Measurements from ENCODE around the gene MPG. TPM values are rescaled to one million over a fixed set of nuclear protein-coding genes. Genes with fewer than 3 reads are reported as not detected.
A peak's percentile ranks its signal among the peaks of the same experiment; 100 is the strongest.

Gene MPG
- total and polyA plus RNA-seq, 2 donors from 2014 or later = 40.8 to 54.3 TPM

DNA sequence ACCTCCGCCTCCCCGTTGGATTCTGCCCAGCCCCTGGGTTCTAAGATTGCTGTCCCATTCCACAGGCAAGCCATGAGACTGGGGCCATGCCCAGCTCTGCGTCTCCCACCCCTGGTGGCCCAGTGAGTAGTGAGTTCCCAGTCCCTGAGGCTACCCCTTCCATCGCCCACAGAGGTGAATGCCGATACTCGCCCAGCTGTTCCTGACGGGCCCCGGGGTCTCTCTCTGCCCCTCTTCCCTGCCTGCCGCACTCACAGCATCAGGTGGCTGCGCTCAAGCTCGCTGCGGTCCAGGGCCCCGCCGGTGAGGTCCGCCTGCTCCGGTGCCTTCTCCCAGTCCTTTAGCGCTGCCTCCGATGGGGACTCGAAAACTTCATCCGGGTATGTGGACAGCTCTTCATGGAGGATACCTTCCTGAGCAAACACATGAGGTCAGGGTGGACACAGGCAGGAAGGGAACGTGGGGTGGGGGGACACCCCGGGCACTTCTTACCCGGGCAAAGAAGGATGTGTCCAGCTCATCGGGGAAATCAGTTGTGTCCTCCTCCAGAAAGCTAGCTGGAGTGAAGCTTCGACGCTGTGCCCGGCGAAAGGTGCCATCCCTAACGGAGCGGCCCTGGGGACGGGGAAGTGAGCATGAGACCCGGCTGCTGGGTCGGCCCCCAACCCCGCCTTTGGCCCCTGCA lies 15.6 kb upstream of the MPG start:
- H3K9me3 ChIP-seq (ENCODE audit: control insufficient read depth in 2 of 3, insufficient read depth in 1 of 3, low read length in 3 of 3) = no peaks in the 10 kb centered on the region
- H3K27ac ChIP-seq (ENCODE audit: low read depth in 2 of 2, low read length in 2 of 2) = no peak overlapping the region
- H3K36me3 ChIP-seq (ENCODE audit: control insufficient read depth in 2 of 3, insufficient read depth in 3 of 3, low read length in 3 of 3) = peaks cover 0 to 4% (median 4%) of the 10 kb centered on the region in 3 donors
- H3K4me1 ChIP-seq (ENCODE audit: control insufficient read depth in 2 of 3, insufficient read depth in 2 of 3, low read depth in 1 of 3, low read length in 3 of 3) = peaks cover 0 to 5% (median 0%) of the 10 kb centered on the region in 3 donors
- H3K9ac ChIP-seq (ENCODE audit: low read length in 3 of 3) = no peak overlapping the region
- H3K4me3 ChIP-seq (ENCODE audit: low read length in 3 of 3) = no peak overlapping the region
- no peaks in the 10 kb centered on the region for H3K27me3 ChIP-seq (ENCODE audit: control insufficient read depth, insufficient read depth, low read length)
- DNase-seq (peak in 1 of 5 donors; percentile 31), FAIRE-seq (no peak)
- TF ChIP-seq, protein P1, sequence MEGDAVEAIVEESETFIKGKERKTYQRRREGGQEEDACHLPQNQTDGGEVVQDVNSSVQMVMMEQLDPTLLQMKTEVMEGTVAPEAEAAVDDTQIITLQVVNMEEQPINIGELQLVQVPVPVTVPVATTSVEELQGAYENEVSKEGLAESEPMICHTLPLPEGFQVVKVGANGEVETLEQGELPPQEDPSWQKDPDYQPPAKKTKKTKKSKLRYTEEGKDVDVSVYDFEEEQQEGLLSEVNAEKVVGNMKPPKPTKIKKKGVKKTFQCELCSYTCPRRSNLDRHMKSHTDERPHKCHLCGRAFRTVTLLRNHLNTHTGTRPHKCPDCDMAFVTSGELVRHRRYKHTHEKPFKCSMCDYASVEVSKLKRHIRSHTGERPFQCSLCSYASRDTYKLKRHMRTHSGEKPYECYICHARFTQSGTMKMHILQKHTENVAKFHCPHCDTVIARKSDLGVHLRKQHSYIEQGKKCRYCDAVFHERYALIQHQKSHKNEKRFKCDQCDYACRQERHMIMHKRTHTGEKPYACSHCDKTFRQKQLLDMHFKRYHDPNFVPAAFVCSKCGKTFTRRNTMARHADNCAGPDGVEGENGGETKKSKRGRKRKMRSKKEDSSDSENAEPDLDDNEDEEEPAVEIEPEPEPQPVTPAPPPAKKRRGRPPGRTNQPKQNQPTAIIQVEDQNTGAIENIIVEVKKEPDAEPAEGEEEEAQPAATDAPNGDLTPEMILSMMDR (IDR thresholded peaks at IDR 0.05; ENCODE audit: borderline replicate concordance, extremely low read depth, insufficient read depth) = no peak
- intact Hi-C loops (cut with DNase I) = no loop called here

DNA sequence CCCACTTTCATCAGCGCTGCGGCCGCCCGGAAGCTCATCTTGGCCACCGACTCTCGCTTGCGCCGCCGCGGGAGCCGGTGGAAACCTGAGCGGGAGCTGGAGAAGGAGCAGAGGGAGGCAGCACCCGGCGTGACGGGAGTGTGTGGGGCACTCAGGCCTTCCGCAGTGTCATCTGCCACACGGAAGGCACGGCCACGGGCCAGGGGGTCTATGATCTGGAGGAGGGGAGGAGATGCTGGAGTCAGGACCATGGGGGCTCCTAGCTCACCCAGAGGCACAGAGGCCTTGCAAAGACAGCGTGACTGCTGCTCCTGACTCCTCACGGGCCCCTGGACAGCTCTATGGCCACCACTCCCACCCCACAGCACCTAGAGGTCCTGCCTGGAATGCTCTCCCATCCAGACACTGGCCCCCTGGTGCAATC lies 15.0 kb upstream of the MPG start:
- H3K9ac ChIP-seq (ENCODE audit: low read length in 3 of 3) = no peak overlapping the region
- DNase-seq (no peak), FAIRE-seq (no peak)
- H3K4me1 ChIP-seq (ENCODE audit: control insufficient read depth in 2 of 3, insufficient read depth in 2 of 3, low read depth in 1 of 3, low read length in 3 of 3) = peaks cover 0 to 7% (median 0%) of the 10 kb centered on the region in 3 donors
- no peaks in the 10 kb centered on the region for H3K27me3 ChIP-seq (ENCODE audit: control insufficient read depth, insufficient read depth, low read length)
- H3K4me3 ChIP-seq (ENCODE audit: low read length in 3 of 3) = no peak overlapping the region
- H3K27ac ChIP-seq (ENCODE audit: low read depth in 2 of 2, low read length in 2 of 2) = no peak overlapping the region
- intact Hi-C loops (cut with DNase I) = no loop called here
- no peaks in the 10 kb centered on the region for H3K9me3 ChIP-seq (ENCODE audit: control insufficient read depth in 2 of 3, insufficient read depth in 1 of 3, low read length in 3 of 3)
- TF ChIP-seq, protein P1 (IDR thresholded peaks at IDR 0.05; ENCODE audit: borderline replicate concordance, extremely low read depth, insufficient read depth) = no peak
- peaks cover 0 to 4% (median 4%) of the 10 kb centered on the region in 3 donors for H3K36me3 ChIP-seq (ENCODE audit: control insufficient read depth in 2 of 3, insufficient read depth in 3 of 3, low read length in 3 of 3)

DNA sequence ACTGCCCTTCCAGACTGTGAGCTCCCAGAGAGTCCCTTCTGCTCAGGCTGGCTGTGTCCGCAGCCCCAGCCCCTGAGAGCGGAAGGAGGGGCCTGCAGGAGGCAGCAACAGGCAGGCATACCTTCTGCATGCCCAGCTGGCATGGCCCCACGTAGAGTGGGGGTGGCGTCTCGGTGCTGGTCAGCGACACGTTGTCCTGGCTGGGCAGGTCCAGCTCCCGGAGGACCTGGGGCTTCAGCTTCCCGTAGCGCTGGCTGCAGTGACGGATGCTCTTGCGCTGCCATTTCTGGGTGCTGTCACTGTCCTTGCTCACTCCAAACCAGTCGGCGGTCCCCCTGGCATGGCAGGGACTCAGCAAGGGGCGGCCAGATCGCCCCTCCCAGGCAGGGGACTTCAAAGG lies 14.6 kb upstream of the MPG start:
- intact Hi-C loops (cut with DNase I) = no loop called here
- no peak overlapping the region for H3K9ac ChIP-seq (ENCODE audit: low read length in 3 of 3)
- TF ChIP-seq, protein P1 (IDR thresholded peaks at IDR 0.05; ENCODE audit: borderline replicate concordance, extremely low read depth, insufficient read depth) = no peak
- H3K4me3 ChIP-seq (ENCODE audit: low read length in 3 of 3) = no peak overlapping the region
- peaks cover 0 to 4% (median 0%) of the 10 kb centered on the region in 3 donors for H3K36me3 ChIP-seq (ENCODE audit: control insufficient read depth in 2 of 3, insufficient read depth in 3 of 3, low read length in 3 of 3)
- peaks cover 0 to 7% (median 0%) of the 10 kb centered on the region in 3 donors for H3K4me1 ChIP-seq (ENCODE audit: control insufficient read depth in 2 of 3, insufficient read depth in 2 of 3, low read depth in 1 of 3, low read length in 3 of 3)
- no peak overlapping the region for H3K27ac ChIP-seq (ENCODE audit: low read depth in 2 of 2, low read length in 2 of 2)
- H3K9me3 ChIP-seq (ENCODE audit: control insufficient read depth in 2 of 3, insufficient read depth in 1 of 3, low read length in 3 of 3) = no peaks in the 10 kb centered on the region
- no peak for FAIRE-seq
- H3K27me3 ChIP-seq (ENCODE audit: control insufficient read depth, insufficient read depth, low read length) = no peaks in the 10 kb centered on the region
- DNase-seq = peak in 1 of 5 donors; percentile 27
